ENCODE data around the gene DHRSX. TPM values are rescaled to one million over a fixed set of nuclear protein-coding genes. Genes with fewer than 3 reads are reported as not detected.
A peak's percentile ranks its signal among the peaks of the same experiment; 100 is the strongest.

The DHRSX gene
- total RNA-seq, 1 experiment from 2014 or later: 11.5 TPM

- Histone ChIP-seq H3K79me2 (ENCODE audit: low read length) (no peaks in the 10 kb centered on the region), H2AFZ (ENCODE audit: low read length) (no peak overlapping the region), H3K27me3 (ENCODE audit: low read length) (no peaks in the 10 kb centered on the region), H3K9ac (ENCODE audit: low read length) (no peak overlapping the region), H3K9me2 (replicated peaks; ENCODE audit: low read length) (no peaks in the 10 kb centered on the region), H3K4me2 (ENCODE audit: low read length) (no peak overlapping the region), H3F3A (ENCODE audit: low read length, unreplicated experiment) (no peaks in the 10 kb centered on the region), H3K27ac (ENCODE audit: low read length) (no peak overlapping the region), H3K4me3 (ENCODE audit: low read length) (no peak overlapping the region), H4K20me1 (ENCODE audit: low read length) (no peaks in the 10 kb centered on the region), H3K36me3 (ENCODE audit: low read depth, low read length) (no peaks in the 10 kb centered on the region; the same call in 1 of the 2 replicates), H3K4me1 (ENCODE audit: insufficient read depth, low read length) (peaks cover 15% of the 10 kb centered on the region), H3K9me3 (ENCODE audit: low read length) (no peaks in the 10 kb centered on the region)
- intact Hi-C loops (cut with micrococcal nuclease): no loop called here
- no TSS peak for BruUV-seq (replicated peaks)
- TF ChIP-seq CTCF (conservative IDR thresholded peaks at IDR 0.05; ENCODE audit: low read depth, low read length) (no peak), EZH2 (IDR thresholded peaks at IDR 0.05; ENCODE audit: low read length, unreplicated experiment) (no peak), EZH2phosphoT487 (IDR thresholded peaks at IDR 0.05; ENCODE audit: borderline replicate concordance, low read length) (no peak)
- ChIA-PET CTCF (no interaction called here), POLR2A (ENCODE audit: unreplicated experiment) (no interaction called here)
- DNase-seq: peak; percentile 22
- ATAC-seq: no peak
Observed at GRCh38 chrX:2385224-2385623, 115.6 kb downstream of the DHRSX start.

DNA sequence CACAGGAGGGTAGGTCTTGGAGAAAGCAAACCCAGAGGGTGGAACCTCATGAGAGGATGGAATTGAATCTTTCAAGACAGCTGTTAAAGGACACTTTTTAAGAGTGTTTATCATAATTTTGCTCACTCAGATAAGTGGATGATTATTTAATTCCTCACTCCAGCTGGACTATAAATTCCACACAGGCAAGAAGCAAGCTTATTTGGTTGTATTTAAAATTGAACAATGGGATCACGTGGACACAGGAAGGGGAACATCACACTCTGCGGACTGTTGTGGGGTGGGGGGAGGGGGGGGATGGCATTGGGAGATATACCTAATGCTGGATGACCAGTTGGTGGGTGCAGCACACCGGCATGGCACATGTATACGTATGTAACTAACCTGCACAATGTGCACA lies 116.3 kb downstream of the DHRSX start:
- intact Hi-C loops (cut with micrococcal nuclease): no loop called here
- H3F3A ChIP-seq (ENCODE audit: low read length, unreplicated experiment): no peaks in the 10 kb centered on the region
- POLR2A ChIA-PET (ENCODE audit: unreplicated experiment): no interaction called here
- DNase-seq (no peak), ATAC-seq (no peak)
- BruUV-seq (replicated peaks): no TSS peak
- peaks cover 15% of the 10 kb centered on the region for H3K4me1 ChIP-seq (ENCODE audit: insufficient read depth, low read length)
- H3K79me2 ChIP-seq (ENCODE audit: low read length): no peaks in the 10 kb centered on the region
- no peaks in the 10 kb centered on the region for H3K9me3 ChIP-seq (ENCODE audit: low read length)
- TF ChIP-seq CTCF (conservative IDR thresholded peaks at IDR 0.05; ENCODE audit: low read depth, low read length) (no peak), EZH2phosphoT487 (IDR thresholded peaks at IDR 0.05; ENCODE audit: borderline replicate concordance, low read length) (no peak), EZH2 (IDR thresholded peaks at IDR 0.05; ENCODE audit: low read length, unreplicated experiment) (no peak)
- H3K4me2 ChIP-seq (ENCODE audit: low read length): no peak overlapping the region
- no peaks in the 10 kb centered on the region; the same call in 1 of the 2 replicates for H3K36me3 ChIP-seq (ENCODE audit: low read depth, low read length)
- H3K27ac ChIP-seq (ENCODE audit: low read length): no peak overlapping the region
- H3K9me2 ChIP-seq (replicated peaks; ENCODE audit: low read length): no peaks in the 10 kb centered on the region
- H2AFZ ChIP-seq (ENCODE audit: low read length): no peak overlapping the region
- no peaks in the 10 kb centered on the region for H4K20me1 ChIP-seq (ENCODE audit: low read length)
- no peak overlapping the region for H3K9ac ChIP-seq (ENCODE audit: low read length)
- H3K27me3 ChIP-seq (ENCODE audit: low read length): no peaks in the 10 kb centered on the region
- H3K4me3 ChIP-seq (ENCODE audit: low read length): no peak overlapping the region
- CTCF ChIA-PET: no interaction called here

GRCh38 chrX:2383735-2384134 lies 117.0 kb downstream of the DHRSX start:
- DNase-seq (peak; percentile 64), ATAC-seq (peak; percentile 59)
- Histone ChIP-seq H3K79me2 (ENCODE audit: low read length) (no peaks in the 10 kb centered on the region), H3K4me1 (ENCODE audit: insufficient read depth, low read length) (peaks cover 15% of the 10 kb centered on the region), H4K20me1 (ENCODE audit: low read length) (no peaks in the 10 kb centered on the region), H3K4me2 (ENCODE audit: low read length) (no peak overlapping the region), H3K36me3 (ENCODE audit: low read depth, low read length) (no peaks in the 10 kb centered on the region; the same call in 1 of the 2 replicates), H2AFZ (ENCODE audit: low read length) (no peak overlapping the region), H3K27me3 (ENCODE audit: low read length) (no peaks in the 10 kb centered on the region), H3K4me3 (ENCODE audit: low read length) (no peak overlapping the region), H3K9ac (ENCODE audit: low read length) (no peak overlapping the region), H3K9me3 (ENCODE audit: low read length) (no peaks in the 10 kb centered on the region), H3F3A (ENCODE audit: low read length, unreplicated experiment) (no peaks in the 10 kb centered on the region), H3K27ac (ENCODE audit: low read length) (no peak overlapping the region), H3K9me2 (replicated peaks; ENCODE audit: low read length) (no peaks in the 10 kb centered on the region)
- POLR2A ChIA-PET (ENCODE audit: unreplicated experiment): no interaction called here
- no TSS peak for BruUV-seq (replicated peaks)
- CTCF ChIA-PET: no interaction called here
- intact Hi-C loops (cut with micrococcal nuclease): no loop called here
- TF ChIP-seq CTCF (conservative IDR thresholded peaks at IDR 0.05; ENCODE audit: low read depth, low read length) (no peak), EZH2phosphoT487 (IDR thresholded peaks at IDR 0.05; ENCODE audit: borderline replicate concordance, low read length) (no peak), EZH2 (IDR thresholded peaks at IDR 0.05; ENCODE audit: low read length, unreplicated experiment) (no peak)

All from PC-3 (cell line).